T-cell (primary cell): ENCODE measurements around the gene TRIP13. TPM values are rescaled to one million over a fixed set of nuclear protein-coding genes. Genes with fewer than 3 reads are reported as not detected.
A peak's percentile ranks its signal among the peaks of the same experiment; 100 is the strongest.
"Not testable (repeated sequence)": the region's sequence is repeated elsewhere in the genome, so short reads cannot be mapped to it uniquely, and the experiment has no call there.

ENCODE experiments used
- ATAC-seq, 4 experiments: fragments of 200-7000 bp in 3 of 4; fragments of 150-1000 bp in 1 of 4; cut with Tn5 transposase; replicated peaks in 1 of 4; 1 replicate in 3 of 4; 2 replicates in 1 of 4; pipeline ENCODE4 v1.10.0; 2021; ENCODE audit warnings: moderate library complexity in 3 of 4, mild to moderate bottlenecking in 2 of 4, moderate number of reproducible peaks in 1 of 4
- CTCF ChIA-PET, 2 donors: fragments of 300-600 bp; sonication (Branson Sonifier 250); formaldehyde crosslinking; loops; one replicate each; lab custom pipeline; 2022; ENCODE audit warnings: antibody characterized with exemption in 2 of 2; lab: Charles Lee
- POLR2A ChIA-PET, 2 donors: fragments of 300-600 bp; sonication (Branson Sonifier 250); formaldehyde crosslinking; loops; one replicate each; lab custom pipeline; 2022; ENCODE audit warnings: antibody characterized with exemption in 2 of 2; lab: Charles Lee
- DNase-seq, 35 experiments: peaks; one replicate each; pipeline versions ENCODE4 v3.0.0 to v3.0.0-alpha.2; 2013 to 2023
- H3K27ac ChIP-seq: one replicate; pipeline ENCODE4 v1.5.1; 2013; ENCODE audit warnings: low read length
- H3K27me3 ChIP-seq, 2 experiments: replicated peaks in 1 of 2; 1 replicate in 1 of 2; 2 replicates in 1 of 2; pipeline versions ENCODE4 v1.6.1 to v1.7.0; 2013; ENCODE audit warnings: low read length in 1 of 2, mixed read lengths in 1 of 2; ENCODE audit not compliant: control insufficient read depth in 2 of 2, insufficient read depth in 2 of 2; ENCODE audit errors: extremely low read depth in 1 of 2
- H3K36me3 ChIP-seq, 2 donors: 1 replicate in 1 of 2; 2 replicates in 1 of 2; pipeline versions ENCODE4 v1.6.1 to v1.7.0; 2013; ENCODE audit warnings: low read length in 1 of 2; ENCODE audit not compliant: control insufficient read depth in 2 of 2, insufficient read depth in 1 of 2; ENCODE audit errors: extremely low read depth in 1 of 2
- H3K4me1 ChIP-seq, 2 experiments: 1 replicate in 1 of 2; 2 replicates in 1 of 2; pipeline versions ENCODE4 v1.6.1 to v1.7.0; 2013; ENCODE audit warnings: low read length in 2 of 2, mixed read lengths in 1 of 2; ENCODE audit not compliant: insufficient read depth in 2 of 2, control insufficient read depth in 1 of 2; ENCODE audit errors: extremely low read depth in 1 of 2
- H3K4me3 ChIP-seq, 2 donors: 1 replicate in 1 of 2; 2 replicates in 1 of 2; pipeline versions ENCODE4 v1.5.1 to v1.7.0; 2013; ENCODE audit warnings: mild to moderate bottlenecking in 2 of 2, low read length in 1 of 2, moderate library complexity in 1 of 2; ENCODE audit not compliant: control insufficient read depth in 1 of 2; ENCODE audit errors: extremely low read depth in 1 of 2
- H3K9me3 ChIP-seq: 2 replicates; pipeline ENCODE4 v1.7.0; 2013
- H3K27ac Mint-ChIP-seq, 2 donors: one replicate each; pipeline ENCODE4 v1.8.0; 2020 to 2021; ENCODE audit warnings: mild to moderate bottlenecking in 2 of 2, mixed read lengths in 2 of 2
- H3K27me3 Mint-ChIP-seq, 2 donors: one replicate each; pipeline ENCODE4 v1.8.0; 2021 to 2022; ENCODE audit warnings: mixed read lengths in 2 of 2
- H3K36me3 Mint-ChIP-seq: one replicate; pipeline ENCODE4 v1.8.0; 2021; ENCODE audit warnings: mixed read lengths
- H3K4me1 Mint-ChIP-seq, 3 donors: one replicate each; pipeline ENCODE4 v1.8.0; 2020 to 2022; ENCODE audit warnings: mixed read lengths in 3 of 3, mild to moderate bottlenecking in 1 of 3
- H3K4me3 Mint-ChIP-seq, 3 donors: one replicate each; pipeline ENCODE4 v1.8.0; 2020 to 2022; ENCODE audit warnings: mild to moderate bottlenecking in 3 of 3, mixed read lengths in 3 of 3, moderate library complexity in 3 of 3
- H3K9me3 Mint-ChIP-seq, 3 donors: one replicate each; pipeline ENCODE4 v1.8.0; 2020 to 2022; ENCODE audit warnings: mixed read lengths in 3 of 3
- WGBS: methylation state at CpG from one replicate; pipeline ENCODE4 v1.1.5; 2013; ENCODE audit warnings: missing lambda C conversion rate; ENCODE audit not compliant: insufficient coverage; 5-methylcytosine and 5-hydroxymethylcytosine counted together
- total RNA-seq, 35 experiments: library from RNA in 6 of 35; stranded (reverse) in 6 of 35; fragments of 120-200 nt in 1 of 35; gene quantifications; one replicate each; pipeline versions ENCODE4 v1.2.1 to v1.2.4 and lab custom pipeline; 2013 to 2026

TRIP13 gene
- total RNA-seq, 5 donors from 2014 or later (not counting 1 experiment from before 2014, with no cell fraction given), result 0.66 to 1.3 (median 0.95) TPM

DNA sequence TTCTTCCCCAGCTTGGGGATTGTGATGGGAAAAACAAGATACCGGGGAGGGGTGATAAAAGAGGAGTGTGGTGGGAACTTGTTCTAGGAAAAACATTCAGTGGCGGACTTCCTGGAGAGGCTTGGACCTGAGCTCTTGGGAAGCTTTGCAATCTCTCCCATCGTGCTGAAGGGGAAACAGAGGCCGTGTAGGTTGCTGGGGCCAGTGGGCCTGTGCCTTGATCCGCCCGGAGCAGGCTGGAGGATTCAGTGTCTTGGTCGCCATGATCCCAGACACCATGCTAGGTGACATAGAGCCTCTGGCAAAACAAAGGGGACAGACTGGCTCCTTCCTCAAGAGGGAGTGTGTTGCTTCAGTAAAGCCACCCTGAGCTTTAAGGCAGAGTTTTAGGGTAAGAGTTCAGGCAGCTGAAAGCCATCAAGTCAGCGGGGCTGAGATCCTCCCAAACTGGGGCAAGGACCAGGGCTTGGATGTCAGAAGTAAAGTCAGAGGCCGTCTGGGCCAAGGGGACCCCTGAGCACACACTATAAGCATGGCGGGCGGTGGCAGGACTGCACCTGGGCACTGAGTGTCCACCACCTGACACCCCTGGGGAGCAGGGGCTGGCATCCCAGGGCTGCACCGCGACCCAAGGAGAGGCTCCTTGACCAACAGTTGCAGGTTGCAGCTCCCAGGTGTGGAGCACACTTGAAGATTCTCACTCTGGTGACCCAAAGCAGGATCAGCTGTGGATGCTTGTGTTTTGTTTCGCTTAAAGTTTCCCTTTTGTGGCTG, 44.7 kb downstream of the TRIP13 start:
- no peaks in the 10 kb centered on the region for H3K4me1 ChIP-seq
- H3K9me3 ChIP-seq, result no peaks in the 10 kb centered on the region
- no peaks in the 10 kb centered on the region for H3K9me3 Mint-ChIP-seq
- H3K4me3 ChIP-seq, result no peak overlapping the region
- H3K27ac Mint-ChIP-seq, result no peak overlapping the region
- H3K36me3 Mint-ChIP-seq, result no peaks in the 10 kb centered on the region
- CTCF ChIA-PET, result no interaction called here
- H3K27me3 ChIP-seq, result peaks cover 2 to 13% of the 10 kb centered on the region in 2 experiments
- ATAC-seq (no peak), DNase-seq (no peak)
- 88% methylated on average over 14 of the region's 14 CpGs for WGBS
- no peaks in the 10 kb centered on the region for H3K36me3 ChIP-seq
- POLR2A ChIA-PET, result no interaction called here
- H3K4me1 Mint-ChIP-seq, result no peaks in the 10 kb centered on the region
- no peak overlapping the region for H3K27ac ChIP-seq
- H3K27me3 Mint-ChIP-seq, result peaks cover 4 to 11% of the 10 kb centered on the region in 2 donors
- no peak overlapping the region for H3K4me3 Mint-ChIP-seq

DNA sequence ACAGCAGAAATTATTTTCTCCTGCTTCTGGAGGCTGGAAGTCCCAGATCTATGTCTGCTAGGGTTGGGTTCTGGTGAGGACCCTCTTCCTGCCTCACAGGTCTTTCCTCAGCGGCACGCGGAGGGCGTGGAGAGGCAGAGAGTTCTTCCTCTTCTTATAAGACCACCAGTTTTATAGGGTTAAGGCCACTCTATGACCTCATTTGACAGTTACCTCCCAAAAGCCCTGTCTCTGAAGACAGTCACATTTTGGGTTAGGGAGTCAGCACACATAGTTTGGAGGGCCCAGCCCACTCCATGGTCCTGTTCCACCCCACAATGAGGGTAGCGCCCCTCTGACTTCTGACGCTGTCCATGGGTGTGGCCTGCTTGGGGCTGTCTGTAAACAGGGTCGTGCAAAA, 46.7 kb downstream of the TRIP13 start:
- H3K27me3 Mint-ChIP-seq, result peaks cover 14 to 22% of the 10 kb centered on the region in 2 donors
- no peak overlapping the region for H3K27ac Mint-ChIP-seq
- no peak for ATAC-seq
- ChIA-PET CTCF (no interaction called here), POLR2A (no interaction called here)
- H3K4me1 Mint-ChIP-seq, result no peaks in the 10 kb centered on the region
- no peak for DNase-seq
- Histone ChIP-seq H3K27ac (no peak overlapping the region), H3K4me3 (no peak overlapping the region), H3K4me1 (no peaks in the 10 kb centered on the region), H3K36me3 (no peaks in the 10 kb centered on the region), H3K27me3 (peaks cover 2 to 17% of the 10 kb centered on the region in 2 experiments), H3K9me3 (no peaks in the 10 kb centered on the region)
- H3K4me3 Mint-ChIP-seq, result no peak overlapping the region
- no peaks in the 10 kb centered on the region for H3K36me3 Mint-ChIP-seq
- 75% methylated on average over 3 of the region's 7 CpGs for WGBS
- no peaks in the 10 kb centered on the region for H3K9me3 Mint-ChIP-seq

DNA sequence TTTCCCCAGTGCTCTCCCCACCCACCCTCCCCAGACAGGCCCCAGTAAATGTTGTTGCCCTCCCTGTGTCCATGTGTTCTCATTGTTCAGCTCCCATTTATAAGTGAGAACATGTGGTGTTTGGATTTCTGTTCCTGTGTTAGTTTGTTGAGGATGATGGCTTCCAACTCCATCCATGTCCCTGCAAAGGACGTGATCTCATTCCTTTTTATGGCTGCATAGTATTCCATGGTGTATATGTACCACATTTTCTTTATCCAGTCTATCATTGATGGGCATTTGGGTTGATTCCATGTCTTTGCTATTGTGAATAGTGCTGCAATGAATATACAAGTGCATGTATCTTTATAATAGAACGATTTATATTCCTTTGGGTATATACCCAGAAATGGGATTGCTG, 48.1 kb downstream of the TRIP13 start:
- no CpG with 5 or more reads among the region's 2 CpGs for WGBS
- H3K9me3 ChIP-seq, H3K27ac ChIP-seq, DNase-seq, H3K36me3 Mint-ChIP-seq, H3K9me3 Mint-ChIP-seq, H3K4me1 ChIP-seq, H3K4me3 Mint-ChIP-seq, ATAC-seq, H3K4me3 ChIP-seq, POLR2A ChIA-PET, CTCF ChIA-PET, H3K36me3 ChIP-seq, H3K27ac Mint-ChIP-seq, H3K4me1 Mint-ChIP-seq: not testable (repeated sequence)
- peaks cover 23 to 33% of the 10 kb centered on the region in 2 donors for H3K27me3 Mint-ChIP-seq
- peaks cover 2 to 28% of the 10 kb centered on the region in 2 experiments for H3K27me3 ChIP-seq

DNA sequence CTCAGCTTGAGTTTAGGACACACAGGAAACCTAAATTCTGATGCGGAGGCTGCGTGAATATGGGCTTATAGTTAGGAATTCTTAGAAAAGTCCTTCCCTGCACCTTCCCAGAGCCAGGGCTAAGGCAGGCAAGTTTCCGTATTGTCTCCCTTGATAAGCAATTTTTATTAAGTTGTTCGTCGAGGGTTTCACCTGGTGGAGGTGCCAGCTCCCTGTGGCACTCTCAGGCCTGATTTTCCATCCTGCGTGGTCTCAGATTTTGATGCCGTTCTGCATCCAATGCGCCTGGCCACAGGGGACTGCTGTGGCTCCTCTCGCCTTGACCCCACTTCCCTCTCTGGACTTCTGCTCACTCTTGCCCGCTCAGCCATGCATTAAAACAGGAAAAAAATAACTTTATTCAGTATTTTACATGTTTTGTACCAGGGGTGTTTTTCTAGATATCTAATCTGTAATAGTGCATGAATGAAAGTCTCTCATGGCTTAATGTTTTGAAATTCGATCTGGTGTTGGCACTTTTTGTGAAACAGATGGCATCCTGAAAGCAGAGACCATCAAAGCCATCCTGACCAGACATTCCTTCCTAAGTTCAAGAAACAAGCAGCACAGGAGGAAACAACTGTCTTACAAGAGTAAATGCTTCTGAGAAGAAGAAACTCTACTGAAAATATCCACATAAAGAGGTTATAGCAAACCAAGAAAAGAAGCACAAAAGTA, 50.7 kb downstream of the TRIP13 start:
- Histone ChIP-seq H3K4me1 (no peaks in the 10 kb centered on the region), H3K4me3 (no peak overlapping the region), H3K9me3 (no peaks in the 10 kb centered on the region), H3K27ac (no peak overlapping the region), H3K36me3 (no peaks in the 10 kb centered on the region), H3K27me3 (peaks cover 2 to 47% of the 10 kb centered on the region in 2 experiments)
- Mint-ChIP-seq H3K27me3 (peaks cover 27 to 55% of the 10 kb centered on the region in 2 donors), H3K9me3 (no peaks in the 10 kb centered on the region), H3K4me1 (no peaks in the 10 kb centered on the region), H3K4me3 (no peak overlapping the region), H3K27ac (no peak overlapping the region), H3K36me3 (no peaks in the 10 kb centered on the region)
- CTCF ChIA-PET, result no interaction called here
- DNase-seq (no peak), ATAC-seq (no peak)
- WGBS, result 89% methylated on average over 5 of the region's 11 CpGs
- POLR2A ChIA-PET, result no interaction called here

DNA sequence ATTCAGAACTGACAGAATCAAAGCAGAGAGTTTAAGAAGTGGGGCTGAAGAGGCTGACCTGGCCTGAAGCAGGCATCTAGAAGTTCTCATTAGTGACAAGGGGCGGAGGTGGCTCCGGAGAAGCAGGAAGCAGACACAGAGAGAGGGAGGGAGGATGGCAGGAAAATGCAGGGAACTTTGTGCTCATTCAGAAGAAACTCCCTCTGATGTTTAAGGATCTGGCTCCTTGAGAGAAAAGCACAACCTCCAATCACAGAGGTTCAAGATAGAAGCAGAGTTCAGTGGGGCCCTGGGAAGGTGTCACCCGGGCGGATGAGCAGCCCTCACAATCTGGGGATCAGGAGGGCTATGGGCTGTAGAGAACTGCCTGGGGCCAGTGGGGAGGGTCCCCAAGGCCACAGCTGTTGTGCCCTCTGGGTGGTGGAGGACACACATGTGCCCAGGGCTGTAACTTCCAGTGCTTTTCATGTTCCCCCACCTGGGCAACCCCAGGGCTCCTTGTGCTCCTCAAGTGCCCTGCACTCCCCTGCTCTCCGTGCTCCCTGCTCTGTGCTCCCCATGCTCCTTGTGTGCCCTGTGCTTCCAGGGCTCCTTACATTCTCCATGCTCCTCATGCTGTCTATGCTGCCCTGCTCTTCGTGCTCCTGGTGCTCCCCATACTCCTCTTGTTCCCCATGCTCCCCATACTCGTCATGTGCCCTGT, 51.4 kb downstream of the TRIP13 start:
- no peaks in the 10 kb centered on the region for H3K9me3 Mint-ChIP-seq
- DNase-seq (no peak), ATAC-seq (peak in 1 of 4 experiments; percentile 17)
- no peak overlapping the region for H3K4me3 Mint-ChIP-seq
- H3K4me3 ChIP-seq, result no peak overlapping the region
- H3K36me3 ChIP-seq, result no peaks in the 10 kb centered on the region
- 74% methylated on average over 5 of the region's 7 CpGs for WGBS
- CTCF ChIA-PET, result no interaction called here
- peaks cover 2 to 52% of the 10 kb centered on the region in 2 experiments for H3K27me3 ChIP-seq
- H3K4me1 Mint-ChIP-seq, result no peaks in the 10 kb centered on the region
- H3K27ac Mint-ChIP-seq, result no peak overlapping the region
- POLR2A ChIA-PET, result no interaction called here
- H3K4me1 ChIP-seq, result no peaks in the 10 kb centered on the region
- no peaks in the 10 kb centered on the region for H3K36me3 Mint-ChIP-seq
- H3K27me3 Mint-ChIP-seq, result peaks cover 32 to 61% of the 10 kb centered on the region in 2 donors
- H3K9me3 ChIP-seq, result no peaks in the 10 kb centered on the region
- no peak overlapping the region for H3K27ac ChIP-seq

DNA sequence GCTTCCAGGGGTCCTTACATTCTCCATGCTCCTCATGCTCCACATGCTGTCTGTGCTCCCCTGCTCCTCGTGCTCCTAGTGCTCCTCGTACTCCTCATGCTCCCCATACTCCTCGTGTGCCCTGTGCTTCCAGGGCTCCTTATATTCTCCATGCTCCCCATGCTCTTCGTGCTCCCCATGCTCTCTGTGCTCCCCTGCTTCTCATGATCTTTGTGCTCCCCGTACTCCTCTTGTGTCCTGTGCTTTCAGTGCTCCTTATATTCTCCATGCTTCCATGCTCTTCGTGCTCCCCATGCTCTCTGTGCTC, 51.9 kb downstream of the TRIP13 start:
- Mint-ChIP-seq H3K36me3 (no peaks in the 10 kb centered on the region), H3K4me3 (no peak overlapping the region), H3K4me1 (no peaks in the 10 kb centered on the region), H3K9me3 (no peaks in the 10 kb centered on the region), H3K27me3 (peaks cover 32 to 63% of the 10 kb centered on the region in 2 donors), H3K27ac (no peak overlapping the region)
- no peaks in the 10 kb centered on the region for H3K36me3 ChIP-seq
- no peak for DNase-seq
- H3K4me3 ChIP-seq, result no peak overlapping the region
- POLR2A ChIA-PET, result no interaction called here
- CTCF ChIA-PET, result no interaction called here
- no peak overlapping the region for H3K27ac ChIP-seq
- H3K4me1 ChIP-seq, result no peaks in the 10 kb centered on the region
- H3K27me3 ChIP-seq, result peaks cover under 1 to 56% of the 10 kb centered on the region in 2 experiments
- H3K9me3 ChIP-seq, result no peaks in the 10 kb centered on the region
- WGBS, result 57% methylated on average over 6 of the region's 6 CpGs
- no peak for ATAC-seq
